Esophagus muscularis mucosa (tissue), 4 donors: ENCODE measurements around the gene GFRA1.

ENCODE experiments used
- EP300 ChIP-seq: sonication (generic); formaldehyde crosslinking; IDR thresholded peaks from one replicate; pipeline ENCODE4 v1.6.1; 2017; ENCODE audit warnings: antibody characterized with exemption
- POLR2A ChIP-seq: fragments of 450-650 bp; IDR thresholded peaks from one replicate; pipeline ENCODE4 v1.6.1; 2017; ENCODE audit warnings: antibody characterized with exemption, moderate library complexity, mild to moderate bottlenecking, low read depth
- POLR2AphosphoS5 ChIP-seq, 2 donors: sonication (generic); formaldehyde crosslinking; IDR thresholded peaks; one replicate each; pipeline ENCODE4 v1.6.1; 2017; ENCODE audit warnings: antibody characterized with exemption in 2 of 2
- TF ChIP-seq, protein P1 (sequence below), 3 experiments: fragments of 200-600 bp in 2 of 3; fragments of 450-650 bp in 1 of 3; sonication (generic) in 2 of 3; IDR thresholded peaks; one replicate each; pipeline ENCODE4 v1.5.1; 2017 to 2019; ENCODE audit warnings: antibody characterized with exemption in 3 of 3, mild to moderate bottlenecking in 2 of 3, moderate library complexity in 1 of 3

DNA sequence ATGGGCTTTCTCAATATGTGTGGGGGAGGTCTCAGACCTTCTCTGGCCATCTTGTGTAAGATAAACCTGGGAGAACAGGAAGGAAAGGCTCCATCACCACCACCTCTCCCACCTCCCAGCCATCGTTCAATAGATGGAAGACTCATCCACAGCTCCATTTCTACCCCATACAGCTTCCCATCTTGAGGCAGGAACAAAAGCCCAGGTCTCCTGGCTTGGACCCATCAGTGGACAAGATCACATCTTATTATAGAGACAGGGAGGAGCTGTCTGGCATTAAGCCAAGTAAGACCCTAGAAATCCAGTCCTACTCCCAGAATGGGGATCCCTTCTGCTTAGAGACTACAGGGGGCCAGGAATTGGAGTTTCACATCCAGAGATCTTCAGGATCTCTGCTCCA lies 150.3 kb downstream of the GFRA1 start:
- TF ChIP-seq POLR2A (no peak), POLR2AphosphoS5 (IDR thresholded peaks at IDR 0.05) (no peak), EP300 (no peak)
- TF ChIP-seq, protein P1, sequence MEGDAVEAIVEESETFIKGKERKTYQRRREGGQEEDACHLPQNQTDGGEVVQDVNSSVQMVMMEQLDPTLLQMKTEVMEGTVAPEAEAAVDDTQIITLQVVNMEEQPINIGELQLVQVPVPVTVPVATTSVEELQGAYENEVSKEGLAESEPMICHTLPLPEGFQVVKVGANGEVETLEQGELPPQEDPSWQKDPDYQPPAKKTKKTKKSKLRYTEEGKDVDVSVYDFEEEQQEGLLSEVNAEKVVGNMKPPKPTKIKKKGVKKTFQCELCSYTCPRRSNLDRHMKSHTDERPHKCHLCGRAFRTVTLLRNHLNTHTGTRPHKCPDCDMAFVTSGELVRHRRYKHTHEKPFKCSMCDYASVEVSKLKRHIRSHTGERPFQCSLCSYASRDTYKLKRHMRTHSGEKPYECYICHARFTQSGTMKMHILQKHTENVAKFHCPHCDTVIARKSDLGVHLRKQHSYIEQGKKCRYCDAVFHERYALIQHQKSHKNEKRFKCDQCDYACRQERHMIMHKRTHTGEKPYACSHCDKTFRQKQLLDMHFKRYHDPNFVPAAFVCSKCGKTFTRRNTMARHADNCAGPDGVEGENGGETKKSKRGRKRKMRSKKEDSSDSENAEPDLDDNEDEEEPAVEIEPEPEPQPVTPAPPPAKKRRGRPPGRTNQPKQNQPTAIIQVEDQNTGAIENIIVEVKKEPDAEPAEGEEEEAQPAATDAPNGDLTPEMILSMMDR (IDR thresholded peaks at IDR 0.05) = no peak
